VCaP (cell line): ENCODE data around the gene F3.

Experiments used
- H3K27ac ChIP-seq: fragments of 450-650 bp; 2 replicates; pipeline ENCODE4 v1.5.1; 2017
- TF ChIP-seq, protein P1 (sequence below): fragments of 450-650 bp; conservative IDR thresholded peaks from 2 replicates; pipeline ENCODE4 v1.5.1; 2017; ENCODE audit warnings: mild to moderate bottlenecking, moderate library complexity

F3 gene

DNA sequence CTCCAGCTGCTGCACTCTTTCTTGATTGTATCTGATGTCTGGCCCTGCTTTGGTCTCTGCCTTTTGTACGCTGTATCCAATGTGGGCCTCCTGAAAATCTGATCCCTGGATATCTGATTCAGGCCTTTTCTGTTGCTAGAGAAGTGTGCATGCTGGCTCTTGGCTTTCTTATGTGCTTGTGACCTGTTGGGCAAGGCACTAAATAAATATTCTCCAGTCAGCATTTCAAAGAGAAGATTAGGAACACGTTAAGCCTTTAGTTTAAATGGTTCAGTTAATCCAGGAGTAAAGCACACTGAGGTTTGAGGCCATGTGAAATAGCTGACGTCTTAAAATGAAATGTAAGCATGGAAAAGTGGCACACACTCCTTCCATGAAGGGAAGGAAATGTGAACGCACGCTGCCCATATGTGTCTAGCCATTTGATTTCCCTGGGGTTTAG is 9.3 kb upstream of the F3 start:
- H3K27ac ChIP-seq, result peak overlapping the region; percentile 45
- TF ChIP-seq, protein P1, sequence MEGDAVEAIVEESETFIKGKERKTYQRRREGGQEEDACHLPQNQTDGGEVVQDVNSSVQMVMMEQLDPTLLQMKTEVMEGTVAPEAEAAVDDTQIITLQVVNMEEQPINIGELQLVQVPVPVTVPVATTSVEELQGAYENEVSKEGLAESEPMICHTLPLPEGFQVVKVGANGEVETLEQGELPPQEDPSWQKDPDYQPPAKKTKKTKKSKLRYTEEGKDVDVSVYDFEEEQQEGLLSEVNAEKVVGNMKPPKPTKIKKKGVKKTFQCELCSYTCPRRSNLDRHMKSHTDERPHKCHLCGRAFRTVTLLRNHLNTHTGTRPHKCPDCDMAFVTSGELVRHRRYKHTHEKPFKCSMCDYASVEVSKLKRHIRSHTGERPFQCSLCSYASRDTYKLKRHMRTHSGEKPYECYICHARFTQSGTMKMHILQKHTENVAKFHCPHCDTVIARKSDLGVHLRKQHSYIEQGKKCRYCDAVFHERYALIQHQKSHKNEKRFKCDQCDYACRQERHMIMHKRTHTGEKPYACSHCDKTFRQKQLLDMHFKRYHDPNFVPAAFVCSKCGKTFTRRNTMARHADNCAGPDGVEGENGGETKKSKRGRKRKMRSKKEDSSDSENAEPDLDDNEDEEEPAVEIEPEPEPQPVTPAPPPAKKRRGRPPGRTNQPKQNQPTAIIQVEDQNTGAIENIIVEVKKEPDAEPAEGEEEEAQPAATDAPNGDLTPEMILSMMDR, result no peak

DNA sequence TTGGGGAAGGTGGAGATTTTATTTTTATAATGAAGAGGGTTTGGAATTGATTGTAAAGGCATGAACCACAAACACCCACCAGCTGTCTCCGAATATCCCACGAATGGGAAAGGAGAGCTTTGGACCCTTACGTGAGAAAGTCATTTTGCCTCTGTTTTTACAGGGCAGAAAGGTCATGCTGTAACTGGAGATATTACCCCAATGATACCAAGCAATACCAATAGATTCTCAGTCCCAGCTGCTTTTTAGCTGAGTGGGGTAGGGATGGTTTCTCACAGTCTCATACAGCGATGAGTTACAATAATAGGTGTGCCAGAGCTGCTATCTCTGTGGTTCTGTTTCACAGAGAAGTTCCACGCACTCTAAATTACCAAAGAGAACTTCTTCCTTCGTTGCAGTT is 8.8 kb upstream of the F3 start:
- H3K27ac ChIP-seq, result peak overlapping the region; percentile 45
- TF ChIP-seq, protein P1, result no peak

GRCh38 chr1:94549706-94550105 is 8.1 kb upstream of the F3 start:
- TF ChIP-seq, protein P1, result no peak
- H3K27ac ChIP-seq, result no peak overlapping the region

GRCh38 chr1:94544706-94545490 is 3.3 kb upstream of the F3 start:
- no peak overlapping the region for H3K27ac ChIP-seq
- TF ChIP-seq, protein P1, result no peak

GRCh38 chr1:94543893-94544635 is 2.5 kb upstream of the F3 start:
- H3K27ac ChIP-seq, result no peak overlapping the region
- TF ChIP-seq, protein P1, result no peak

DNA sequence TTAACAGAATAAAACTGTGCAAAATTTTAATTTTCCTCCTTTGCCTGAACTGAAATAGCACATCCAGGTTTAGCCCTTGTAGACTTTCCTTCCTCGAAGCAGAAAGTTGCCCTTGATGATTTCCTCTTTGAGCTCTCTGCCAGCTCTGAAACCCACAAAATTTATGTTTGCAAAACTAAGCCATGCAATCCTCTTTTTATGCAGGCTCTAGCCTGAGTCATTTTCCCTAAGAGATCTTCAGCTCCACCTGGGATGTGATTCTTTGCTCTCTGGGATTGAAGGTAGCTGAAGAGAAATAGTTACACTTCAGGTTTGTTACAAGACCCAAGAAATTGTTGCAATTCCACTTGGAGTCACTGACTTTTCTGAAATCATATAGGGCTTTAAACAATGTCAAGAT is 1.4 kb upstream of the F3 start:
- peak overlapping the region; percentile 90 for H3K27ac ChIP-seq
- TF ChIP-seq, protein P1, result no peak

DNA sequence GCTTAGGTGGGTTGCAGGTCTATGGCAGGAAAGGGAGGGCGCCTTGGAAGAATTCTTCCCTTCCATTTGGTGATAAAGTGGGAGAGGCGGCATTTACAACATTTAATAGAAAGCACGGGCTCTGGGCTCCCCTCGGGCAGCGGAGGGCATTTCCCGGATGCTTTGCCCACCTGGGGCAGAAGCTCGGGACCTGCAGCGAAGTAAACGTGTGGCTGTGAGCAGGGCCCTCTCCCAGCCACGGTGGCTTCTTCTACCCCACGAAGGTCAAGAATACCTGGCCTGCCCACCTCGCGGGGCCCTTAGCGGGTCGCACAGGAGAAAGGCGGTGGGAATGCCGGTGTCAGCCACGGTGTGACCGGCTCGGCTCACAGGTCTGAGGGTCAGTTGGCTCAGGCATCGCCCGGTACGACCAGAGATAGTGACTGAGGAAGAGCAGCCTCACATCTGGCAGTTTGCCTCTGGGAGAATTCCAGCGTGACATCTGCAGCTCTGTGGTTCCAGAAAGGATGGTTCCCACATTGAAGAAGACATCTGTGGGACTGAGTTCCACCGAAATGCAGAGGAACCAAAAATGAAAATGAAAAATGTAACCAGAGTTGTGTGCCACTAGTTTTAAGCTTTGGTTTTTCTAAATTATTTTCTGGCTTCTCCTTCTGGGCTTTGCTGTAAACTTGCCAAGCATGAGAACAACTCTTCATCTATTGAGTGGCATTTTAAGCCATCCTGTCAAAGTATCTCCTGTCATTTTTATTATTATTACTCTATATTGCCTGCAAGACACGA is 720 bp upstream of the F3 start:
- H3K27ac ChIP-seq, result peak overlapping the region; percentile 90
- TF ChIP-seq, protein P1, result no peak
